ENCODE measurements around the gene PLAA.

PLAA gene

DNA sequence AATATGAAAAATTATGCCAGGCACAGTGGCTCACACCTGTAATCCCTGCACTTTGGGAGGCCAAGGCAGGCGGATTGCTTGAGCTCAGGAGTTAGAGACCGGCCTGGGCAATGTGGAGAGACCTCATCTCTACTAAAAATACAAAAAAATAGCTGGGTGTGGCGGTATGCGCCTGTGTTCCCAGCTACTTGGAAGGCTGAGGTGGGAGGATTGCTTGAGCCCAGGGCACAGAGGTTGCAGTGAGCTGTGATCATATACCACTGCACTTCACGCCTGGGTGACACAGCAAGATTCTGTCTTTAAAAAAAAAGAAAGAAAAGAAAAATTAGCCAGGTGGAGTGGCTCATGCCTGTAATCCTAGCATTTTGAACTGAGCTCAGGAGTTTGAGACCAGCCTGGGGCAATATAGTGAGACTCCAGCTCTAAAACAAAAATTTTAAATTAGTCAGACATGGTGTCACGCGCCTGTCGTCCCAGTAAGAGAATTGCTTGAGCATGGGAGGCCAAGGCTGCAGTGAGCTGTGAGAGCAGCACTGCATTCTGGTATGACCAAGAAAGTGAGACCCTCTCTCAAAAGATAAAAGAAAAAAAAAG lies 18.0 kb downstream of the PLAA start:
- Histone ChIP-seq H3K9me3 (ENCODE audit: control insufficient read depth, insufficient read depth, low read length) (no peaks in the 10 kb centered on the region), H3K4me3 (ENCODE audit: low read depth, low read length) (no peak overlapping the region), H3K27ac (ENCODE audit: low read depth, low read length) (no peak overlapping the region), H3K4me1 (ENCODE audit: control insufficient read depth, insufficient read depth, low read length) (no peaks in the 10 kb centered on the region), H3K9ac (ENCODE audit: low read depth, low read length) (no peak overlapping the region), H3K36me3 (ENCODE audit: control insufficient read depth, insufficient read depth, low read length) (peaks cover 65% of the 10 kb centered on the region), H3K27me3 (ENCODE audit: control insufficient read depth, insufficient read depth, low read length) (no peaks in the 10 kb centered on the region)

DNA sequence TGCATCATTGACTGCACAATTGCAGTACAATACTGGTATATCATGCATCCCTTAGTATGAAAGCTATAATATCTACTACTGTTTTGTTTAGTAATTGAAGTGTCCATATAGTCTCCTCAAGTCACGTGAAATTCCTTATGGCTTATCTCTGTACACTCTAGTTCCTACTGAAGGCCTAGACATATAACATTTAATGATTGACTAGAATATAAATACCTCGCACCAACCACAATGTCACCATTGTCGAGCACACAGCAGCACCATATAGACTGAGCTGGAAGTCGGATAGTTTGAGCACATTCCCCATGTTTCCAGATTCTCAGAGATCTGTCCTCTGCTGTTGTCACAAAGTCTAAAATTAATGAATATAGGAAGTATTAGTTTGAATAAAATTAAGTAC lies 21.4 kb downstream of the PLAA start:
- H3K9ac ChIP-seq (ENCODE audit: low read depth, low read length), result no peak overlapping the region
- H3K27ac ChIP-seq (ENCODE audit: low read depth, low read length), result no peak overlapping the region
- no peaks in the 10 kb centered on the region for H3K27me3 ChIP-seq (ENCODE audit: control insufficient read depth, insufficient read depth, low read length)
- H3K4me3 ChIP-seq (ENCODE audit: low read depth, low read length), result no peak overlapping the region
- no peaks in the 10 kb centered on the region for H3K4me1 ChIP-seq (ENCODE audit: control insufficient read depth, insufficient read depth, low read length)
- H3K9me3 ChIP-seq (ENCODE audit: control insufficient read depth, insufficient read depth, low read length), result no peaks in the 10 kb centered on the region
- peaks cover 87% of the 10 kb centered on the region for H3K36me3 ChIP-seq (ENCODE audit: control insufficient read depth, insufficient read depth, low read length)

DNA sequence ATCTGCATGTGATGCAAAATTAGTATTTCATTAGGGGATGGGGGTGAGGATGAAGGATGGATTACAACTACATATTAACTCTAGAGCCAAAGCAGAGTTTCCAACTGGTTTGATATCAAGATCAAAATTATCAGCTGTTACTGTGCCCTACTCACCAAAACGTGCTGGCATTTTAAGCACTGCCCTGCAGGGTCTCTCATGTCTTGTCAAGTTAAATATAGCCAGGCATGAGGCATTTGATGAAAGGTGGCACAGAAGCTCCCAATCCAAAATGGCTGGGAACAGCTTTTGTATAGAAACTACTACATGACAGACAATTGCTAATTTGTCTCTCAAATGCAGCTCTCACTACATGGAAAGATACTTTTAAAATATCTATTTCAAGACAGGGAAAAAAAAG lies 27.3 kb downstream of the PLAA start:
- no peaks in the 10 kb centered on the region for H3K9me3 ChIP-seq (ENCODE audit: control insufficient read depth, insufficient read depth, low read length)
- no peak overlapping the region for H3K4me3 ChIP-seq (ENCODE audit: low read depth, low read length)
- H3K27ac ChIP-seq (ENCODE audit: low read depth, low read length), result no peak overlapping the region
- H3K9ac ChIP-seq (ENCODE audit: low read depth, low read length), result no peak overlapping the region
- 0 out of 2 replicates have a peak, but pooled peaks cover 4% of the 10 kb centered on the region for H3K4me1 ChIP-seq (ENCODE audit: control insufficient read depth, insufficient read depth, low read length)
- H3K27me3 ChIP-seq (ENCODE audit: control insufficient read depth, insufficient read depth, low read length), result no peaks in the 10 kb centered on the region
- peaks cover 95% of the 10 kb centered on the region for H3K36me3 ChIP-seq (ENCODE audit: control insufficient read depth, insufficient read depth, low read length)

DNA sequence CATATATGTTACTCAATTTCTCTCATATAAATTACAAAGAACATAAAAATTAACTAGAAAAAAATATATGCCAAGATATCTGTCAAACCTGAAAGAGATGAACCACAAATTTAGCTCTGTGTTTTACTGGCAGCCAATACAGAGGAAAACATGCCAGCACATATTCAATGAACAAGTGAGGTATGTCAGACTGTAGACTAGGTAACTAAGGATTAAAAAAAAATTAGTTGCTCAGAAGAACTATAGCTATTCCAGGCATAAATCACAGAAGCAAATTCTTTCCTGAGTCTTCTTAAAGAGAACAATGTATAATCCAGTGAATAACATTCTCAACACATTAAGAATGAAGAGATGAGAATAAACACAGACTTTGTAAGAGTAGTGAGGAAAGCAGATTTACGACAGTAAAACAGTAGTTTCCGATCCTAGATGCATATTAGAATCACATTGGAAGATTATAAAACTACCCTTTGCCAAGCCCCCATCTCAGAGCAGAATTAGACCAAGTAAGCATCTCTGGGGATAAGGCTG lies 33.8 kb downstream of the PLAA start:
- H3K4me1 ChIP-seq (ENCODE audit: control insufficient read depth, insufficient read depth, low read length), result 0 out of 2 replicates have a peak, but pooled peaks cover 4% of the 10 kb centered on the region
- H3K27me3 ChIP-seq (ENCODE audit: control insufficient read depth, insufficient read depth, low read length), result no peaks in the 10 kb centered on the region
- no peak overlapping the region for H3K4me3 ChIP-seq (ENCODE audit: low read depth, low read length)
- H3K36me3 ChIP-seq (ENCODE audit: control insufficient read depth, insufficient read depth, low read length), result peaks cover 82% of the 10 kb centered on the region
- no peak overlapping the region for H3K27ac ChIP-seq (ENCODE audit: low read depth, low read length)
- H3K9ac ChIP-seq (ENCODE audit: low read depth, low read length), result no peak overlapping the region
- no peaks in the 10 kb centered on the region for H3K9me3 ChIP-seq (ENCODE audit: control insufficient read depth, insufficient read depth, low read length)

DNA sequence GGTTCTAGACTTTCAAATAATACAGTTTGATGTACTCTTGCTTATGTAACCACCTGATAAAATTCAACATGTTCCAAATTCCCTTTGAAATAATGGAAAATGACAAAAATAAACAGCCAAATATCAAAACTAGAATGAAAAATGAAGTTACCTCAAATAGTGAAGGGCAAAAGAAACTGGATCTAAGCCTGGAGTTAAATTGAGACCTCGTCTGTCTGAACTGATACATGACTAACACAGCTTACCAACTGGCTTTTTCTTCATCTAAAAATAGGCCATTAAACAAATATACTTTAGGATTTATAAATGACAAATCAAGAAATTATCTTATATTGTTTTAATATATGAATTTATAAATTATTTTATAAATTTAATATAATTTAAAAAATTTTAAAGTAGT lies 42.4 kb downstream of the PLAA start:
- Histone ChIP-seq H3K36me3 (ENCODE audit: control insufficient read depth, insufficient read depth, low read length) (peaks cover 58% of the 10 kb centered on the region), H3K9me3 (ENCODE audit: control insufficient read depth, insufficient read depth, low read length) (no peaks in the 10 kb centered on the region), H3K4me1 (ENCODE audit: control insufficient read depth, insufficient read depth, low read length) (no peaks in the 10 kb centered on the region), H3K27me3 (ENCODE audit: control insufficient read depth, insufficient read depth, low read length) (no peaks in the 10 kb centered on the region), H3K4me3 (ENCODE audit: low read depth, low read length) (no peak overlapping the region), H3K9ac (ENCODE audit: low read depth, low read length) (no peak overlapping the region), H3K27ac (ENCODE audit: low read depth, low read length) (no peak overlapping the region)

DNA sequence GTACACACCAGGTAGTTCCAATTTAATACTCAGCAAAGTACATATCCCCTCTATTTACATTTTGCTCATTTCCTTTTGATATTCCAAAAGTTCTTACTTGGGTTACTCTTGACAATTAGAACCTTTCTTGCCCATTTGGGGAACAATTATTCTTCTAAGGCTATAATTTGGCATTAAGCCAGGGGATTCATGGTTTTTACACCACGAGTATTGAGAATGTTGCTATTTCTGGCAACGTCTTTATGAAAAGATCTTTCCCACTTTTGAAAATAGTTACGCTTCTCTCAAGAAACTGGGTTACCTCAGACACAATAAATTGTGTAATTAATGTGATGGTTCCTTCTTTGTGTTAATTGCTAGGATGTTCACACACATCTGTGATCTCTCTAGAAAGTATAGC lies 43.0 kb downstream of the PLAA start:
- Histone ChIP-seq H3K4me1 (ENCODE audit: control insufficient read depth, insufficient read depth, low read length) (no peaks in the 10 kb centered on the region), H3K9me3 (ENCODE audit: control insufficient read depth, insufficient read depth, low read length) (no peaks in the 10 kb centered on the region), H3K27ac (ENCODE audit: low read depth, low read length) (no peak overlapping the region), H3K27me3 (ENCODE audit: control insufficient read depth, insufficient read depth, low read length) (no peaks in the 10 kb centered on the region), H3K36me3 (ENCODE audit: control insufficient read depth, insufficient read depth, low read length) (peaks cover 54% of the 10 kb centered on the region), H3K4me3 (ENCODE audit: low read depth, low read length) (no peak overlapping the region), H3K9ac (ENCODE audit: low read depth, low read length) (no peak overlapping the region)

DNA sequence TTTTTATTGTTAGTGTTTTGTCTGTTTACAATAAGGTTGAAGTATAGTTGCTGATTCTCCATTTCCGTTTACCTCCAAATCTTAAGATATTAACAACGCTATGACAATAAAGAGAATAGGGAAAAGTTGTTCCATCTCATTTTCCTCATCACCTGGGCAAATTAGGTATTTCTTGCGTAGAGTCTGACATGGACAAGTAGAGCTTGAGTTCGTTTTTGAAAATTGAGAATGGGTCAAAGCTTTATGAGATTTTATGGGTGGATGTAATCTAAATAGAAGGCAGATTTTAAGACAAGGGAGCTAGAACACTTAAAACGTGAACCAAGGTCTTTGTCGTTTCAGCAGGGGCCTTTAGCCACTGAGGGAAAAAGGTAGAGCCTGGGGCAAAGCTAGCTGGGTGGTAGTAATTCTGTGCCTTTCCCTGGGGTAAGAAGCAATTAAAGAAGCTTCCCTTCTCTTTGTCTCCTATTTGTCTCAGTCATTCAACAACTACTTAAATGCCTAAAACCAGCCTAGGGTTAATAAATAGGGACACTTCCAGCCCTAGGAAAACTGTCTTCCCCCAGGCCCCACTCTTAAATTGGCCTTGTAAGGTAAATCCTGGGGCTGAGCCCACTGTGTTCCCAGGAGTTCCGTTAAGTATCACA lies 53.9 kb downstream of the PLAA start:
- peaks cover 11% of the 10 kb centered on the region for H3K4me1 ChIP-seq (ENCODE audit: control insufficient read depth, insufficient read depth, low read length)
- H3K9me3 ChIP-seq (ENCODE audit: control insufficient read depth, insufficient read depth, low read length), result no peaks in the 10 kb centered on the region
- no peaks in the 10 kb centered on the region for H3K36me3 ChIP-seq (ENCODE audit: control insufficient read depth, insufficient read depth, low read length)
- no peaks in the 10 kb centered on the region for H3K27me3 ChIP-seq (ENCODE audit: control insufficient read depth, insufficient read depth, low read length)
- peak overlapping the region; percentile 100 for H3K27ac ChIP-seq (ENCODE audit: low read depth, low read length)
- peak overlapping the region; percentile 99 for H3K4me3 ChIP-seq (ENCODE audit: low read depth, low read length)
- H3K9ac ChIP-seq (ENCODE audit: low read depth, low read length), result peak overlapping the region; percentile 98

DNA sequence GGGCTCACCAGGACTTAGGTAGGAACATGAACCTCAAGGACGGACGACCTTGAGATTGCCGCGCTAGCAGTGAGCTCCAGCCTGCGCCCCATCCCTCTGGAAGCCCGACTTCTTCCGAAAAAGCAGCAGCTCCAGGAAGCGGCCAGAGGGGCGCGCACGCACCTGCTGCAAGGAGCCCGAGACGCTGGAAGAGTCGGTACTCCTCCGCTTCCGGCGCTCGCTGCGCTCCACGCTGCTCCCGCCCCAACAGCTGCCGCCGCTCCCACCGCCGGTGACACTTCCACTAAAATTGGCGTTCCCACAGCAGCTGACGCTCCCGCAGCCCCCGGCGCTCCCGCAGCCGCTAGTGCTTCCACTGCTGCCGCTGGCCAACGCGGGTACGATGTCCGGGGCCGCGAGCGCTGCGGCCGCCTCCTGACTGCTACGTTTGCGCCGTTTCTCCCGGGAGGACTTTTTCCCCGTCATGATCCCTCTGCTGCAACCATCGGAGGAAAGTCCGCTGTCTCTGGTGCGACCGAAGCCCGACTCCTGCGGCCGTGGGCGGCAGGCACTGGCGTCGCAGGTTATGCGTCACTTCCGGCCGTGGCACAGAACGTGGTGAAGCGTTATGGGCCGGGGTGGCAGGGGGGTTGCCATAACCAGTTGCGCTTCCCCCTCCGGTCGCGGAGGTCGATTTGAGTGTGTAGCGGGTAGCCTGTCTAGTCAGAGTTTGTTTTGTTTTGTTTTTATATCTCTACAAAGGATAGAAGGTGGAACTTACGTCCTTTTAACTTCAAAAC lies 54.6 kb downstream of the PLAA start, which contains the start of gene CAAP1:
TSS of gene CAAP1 (minus strand) at position 552 of the 779 bp plus-strand sequence. CDS start at position 465, 87 bp downstream.
- Histone ChIP-seq H3K9me3 (ENCODE audit: control insufficient read depth, insufficient read depth, low read length) (no peaks in the 10 kb centered on the region), H3K9ac (ENCODE audit: low read depth, low read length) (peak within 1 kb of the TSS; percentile 98), H3K4me1 (ENCODE audit: control insufficient read depth, insufficient read depth, low read length) (peaks cover 11% of the 10 kb centered on the region), H3K27ac (ENCODE audit: low read depth, low read length) (peak within 1 kb of the TSS; percentile 100), H3K27me3 (ENCODE audit: control insufficient read depth, insufficient read depth, low read length) (no peaks in the 10 kb centered on the region), H3K36me3 (ENCODE audit: control insufficient read depth, insufficient read depth, low read length) (peaks cover 2% of the 10 kb centered on the region; the same call in 1 of the 2 replicates), H3K4me3 (ENCODE audit: low read depth, low read length) (peak within 1 kb of the TSS; percentile 99)

DNA sequence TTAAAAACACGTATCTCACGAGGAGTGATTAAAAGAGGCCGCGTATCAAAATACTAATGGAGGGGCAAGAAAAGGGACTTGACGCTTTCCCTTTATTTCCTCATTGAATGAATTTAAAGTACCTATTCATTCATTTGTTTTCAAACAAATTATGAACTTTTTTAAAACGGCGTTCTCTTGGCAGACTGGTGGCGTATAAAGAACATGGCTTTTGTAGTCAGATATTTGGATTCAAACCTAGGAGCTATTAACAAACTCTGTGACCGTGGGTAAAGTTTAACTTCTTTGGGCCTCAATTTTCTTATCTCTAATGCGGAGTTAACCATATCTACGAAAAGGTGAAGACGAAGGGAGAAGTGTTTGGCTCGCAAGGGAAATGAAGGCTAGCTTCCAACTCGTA lies 55.3 kb downstream of the PLAA start:
- Histone ChIP-seq H3K9ac (ENCODE audit: low read depth, low read length) (peak overlapping the region; percentile 98), H3K27ac (ENCODE audit: low read depth, low read length) (peak overlapping the region; percentile 100), H3K4me3 (ENCODE audit: low read depth, low read length) (peak overlapping the region; percentile 99), H3K9me3 (ENCODE audit: control insufficient read depth, insufficient read depth, low read length) (no peaks in the 10 kb centered on the region), H3K4me1 (ENCODE audit: control insufficient read depth, insufficient read depth, low read length) (peaks cover 11% of the 10 kb centered on the region), H3K36me3 (ENCODE audit: control insufficient read depth, insufficient read depth, low read length) (peaks cover 6% of the 10 kb centered on the region; the same call in 1 of the 2 replicates), H3K27me3 (ENCODE audit: control insufficient read depth, insufficient read depth, low read length) (no peaks in the 10 kb centered on the region)

DNA sequence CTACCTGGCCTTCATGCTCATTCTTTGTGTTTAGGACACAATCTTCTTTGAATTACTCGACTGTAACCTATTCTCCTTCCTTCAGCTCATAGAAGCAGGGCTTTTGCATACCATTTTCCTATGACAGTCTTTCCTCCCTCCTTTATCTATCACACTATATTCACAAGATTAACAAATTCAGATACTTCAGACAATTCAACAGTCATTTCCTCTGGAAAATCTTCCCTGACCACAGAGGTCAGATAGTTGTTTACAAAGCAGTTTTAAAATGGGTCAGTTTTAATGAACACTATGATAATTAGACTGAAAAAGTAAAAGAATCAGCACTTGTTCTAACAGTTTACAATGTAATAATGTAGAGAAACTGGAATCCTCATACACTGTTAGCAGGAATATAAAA lies 58.8 kb downstream of the PLAA start:
- Histone ChIP-seq H3K27me3 (ENCODE audit: control insufficient read depth, insufficient read depth, low read length) (no peaks in the 10 kb centered on the region), H3K27ac (ENCODE audit: low read depth, low read length) (no peak overlapping the region), H3K4me3 (ENCODE audit: low read depth, low read length) (no peak overlapping the region), H3K4me1 (ENCODE audit: control insufficient read depth, insufficient read depth, low read length) (peaks cover 4% of the 10 kb centered on the region), H3K9ac (ENCODE audit: low read depth, low read length) (no peak overlapping the region), H3K9me3 (ENCODE audit: control insufficient read depth, insufficient read depth, low read length) (peaks cover 7% of the 10 kb centered on the region), H3K36me3 (ENCODE audit: control insufficient read depth, insufficient read depth, low read length) (peaks cover 39% of the 10 kb centered on the region)

DNA sequence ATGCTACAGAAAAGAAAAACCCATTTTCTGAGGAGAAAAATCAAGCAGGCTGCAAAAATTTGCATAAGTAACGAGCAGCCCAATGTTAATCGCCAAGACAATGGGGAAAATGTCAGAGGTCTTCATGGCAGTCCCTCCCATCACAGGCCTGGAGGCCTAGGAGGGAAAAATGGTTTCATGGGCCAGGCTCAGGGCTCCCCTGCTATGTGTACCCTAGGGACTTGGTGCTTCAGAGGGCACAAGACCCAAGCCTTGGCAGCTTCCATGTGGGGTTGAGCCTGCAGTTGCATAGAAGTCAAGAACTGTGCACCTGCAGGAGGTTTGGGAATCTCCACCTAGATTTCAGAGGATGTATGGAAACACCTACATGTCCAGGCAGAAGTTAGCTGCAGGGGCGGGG lies 64.9 kb downstream of the PLAA start:
- Histone ChIP-seq H3K4me3 (ENCODE audit: low read depth, low read length) (no peak overlapping the region), H3K36me3 (ENCODE audit: control insufficient read depth, insufficient read depth, low read length) (peaks cover 91% of the 10 kb centered on the region), H3K9ac (ENCODE audit: low read depth, low read length) (no peak overlapping the region), H3K4me1 (ENCODE audit: control insufficient read depth, insufficient read depth, low read length) (no peaks in the 10 kb centered on the region), H3K27ac (ENCODE audit: low read depth, low read length) (no peak overlapping the region), H3K9me3 (ENCODE audit: control insufficient read depth, insufficient read depth, low read length) (peaks cover 18% of the 10 kb centered on the region), H3K27me3 (ENCODE audit: control insufficient read depth, insufficient read depth, low read length) (no peaks in the 10 kb centered on the region)
